Natural killer cell (primary cell): ENCODE data around the gene ERFL. TPM values are rescaled to one million over a fixed set of nuclear protein-coding genes. Genes with fewer than 3 reads are reported as not detected.
A peak's percentile ranks its signal among the peaks of the same experiment; 100 is the strongest.

Source experiments
- ATAC-seq, 3 donors: fragments of 150-1000 bp in 2 of 3; fragments of 200-7000 bp in 1 of 3; cut with Tn5 transposase; 1 replicate in 1 of 3; 2 replicates in 2 of 3; pipeline ENCODE4 v1.10.0; 2021; ENCODE audit warnings: mild to moderate bottlenecking in 2 of 3, moderate library complexity in 2 of 3
- DNase-seq, 2 donors: peaks; one replicate each; pipeline versions ENCODE4 v3.0.0 to v3.0.0-alpha.2; 2013 to 2021; ENCODE audit warnings: mixed read lengths in 1 of 2
- H3K27ac ChIP-seq: one replicate; pipeline ENCODE4 v1.5.1; 2013; ENCODE audit warnings: mild to moderate bottlenecking, low read length
- H3K27me3 ChIP-seq: one replicate; pipeline ENCODE4 v1.6.1; 2013; ENCODE audit warnings: low read length; ENCODE audit not compliant: control insufficient read depth, insufficient read depth
- H3K36me3 ChIP-seq: one replicate; pipeline ENCODE4 v1.6.1; 2013; ENCODE audit warnings: low read length; ENCODE audit not compliant: control insufficient read depth, insufficient read depth
- H3K4me1 ChIP-seq: one replicate; pipeline ENCODE4 v1.6.1; 2013; ENCODE audit warnings: low read length; ENCODE audit not compliant: control insufficient read depth, insufficient read depth
- H3K4me3 ChIP-seq: one replicate; pipeline ENCODE4 v1.5.1; 2013; ENCODE audit warnings: low read length
- H3K9me3 ChIP-seq: one replicate; pipeline ENCODE4 v1.6.1; 2013; ENCODE audit warnings: low read length; ENCODE audit not compliant: control insufficient read depth, insufficient read depth
- H3K27ac Mint-ChIP-seq, 2 donors: one replicate each; pipeline ENCODE4 v1.8.0; 2022; ENCODE audit warnings: mild to moderate bottlenecking in 2 of 2, mixed read lengths in 2 of 2, moderate library complexity in 1 of 2
- H3K27me3 Mint-ChIP-seq, 2 donors: one replicate each; pipeline ENCODE4 v1.8.0; 2022; ENCODE audit warnings: low read depth in 2 of 2, mixed read lengths in 2 of 2
- H3K36me3 Mint-ChIP-seq: one replicate; pipeline ENCODE4 v1.8.0; 2022; ENCODE audit warnings: mixed read lengths
- H3K4me1 Mint-ChIP-seq, 2 donors: one replicate each; pipeline ENCODE4 v1.8.0; 2022; ENCODE audit warnings: mixed read lengths in 2 of 2
- H3K4me3 Mint-ChIP-seq: one replicate; pipeline ENCODE4 v1.8.0; 2022; ENCODE audit warnings: mild to moderate bottlenecking, moderate library complexity, mixed read lengths
- H3K9me3 Mint-ChIP-seq, 2 donors: one replicate each; pipeline ENCODE4 v1.8.0; 2022; ENCODE audit warnings: mixed read lengths in 2 of 2
- WGBS: methylation state at CpG from one replicate; pipeline ENCODE4 v1.1.7; 2013; ENCODE audit warnings: missing lambda C conversion rate; ENCODE audit not compliant: insufficient coverage; 5-methylcytosine and 5-hydroxymethylcytosine counted together
- intact Hi-C: fragments of 100-400 bp; cut with micrococcal nuclease; formaldehyde crosslinking; loops from one replicate; pipeline ENCODE4 v1.14.2; 2022
- total RNA-seq, 4 donors: library from RNA; stranded (reverse); fragments of 120-200 nt in 1 of 4; gene quantifications; one replicate each; pipeline versions ENCODE4 v1.2.3 to v1.2.4, GENCODE V29; 2013 to 2022
- TF ChIP-seq, protein P1 (sequence below): fragments of 200-600 bp; IDR thresholded peaks from one replicate; pipeline ENCODE4 v1.8.0; 2022; ENCODE audit warnings: antibody characterized with exemption

ERFL gene
- total RNA-seq, 3 donors from 2014 or later (not counting 1 experiment from before 2014, with no cell fraction given) = 1.1 to 2.1 (median 1.5) TPM

DNA sequence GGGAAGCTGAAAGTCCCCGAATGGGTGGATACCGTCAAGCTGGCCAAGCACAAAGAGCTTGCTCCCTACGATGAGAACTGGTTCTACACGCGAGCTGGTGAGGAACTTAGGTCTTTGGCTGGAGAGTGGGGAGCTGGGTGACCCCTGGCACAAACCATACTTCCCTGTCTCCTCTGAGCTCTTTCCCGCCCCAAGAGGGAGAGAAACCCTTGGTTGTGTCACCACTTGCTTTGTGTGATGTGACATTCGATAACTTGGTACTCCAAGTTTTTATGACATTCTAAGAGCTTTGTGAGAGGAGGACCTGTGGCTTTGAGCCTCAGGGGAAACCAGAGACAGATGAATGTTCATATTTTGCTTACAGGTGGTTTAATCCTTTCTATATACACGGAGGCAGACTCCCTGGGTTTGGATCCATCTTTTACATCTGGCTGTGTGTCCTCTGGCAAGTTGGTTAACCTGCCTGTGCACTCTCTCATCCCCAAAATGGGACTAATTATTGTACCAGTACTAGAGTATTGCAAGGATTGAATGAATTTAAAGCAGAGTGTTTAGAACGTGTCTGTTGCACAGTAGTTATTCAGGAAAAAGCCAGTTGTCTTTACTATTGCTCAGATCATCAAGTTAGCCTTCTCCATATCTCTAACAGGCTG is 67.0 kb downstream of the ERFL start:
- ATAC-seq = no peak
- 45% methylated on average over 8 of the region's 9 CpGs for WGBS
- peak overlapping the region; percentile 51 for H3K27ac ChIP-seq
- peak overlapping the region; percentile 95 for H3K4me3 Mint-ChIP-seq
- intact Hi-C loops = no loop called here
- no peaks in the 10 kb centered on the region for H3K27me3 ChIP-seq
- no peaks in the 10 kb centered on the region for H3K27me3 Mint-ChIP-seq
- H3K36me3 Mint-ChIP-seq = no peaks in the 10 kb centered on the region
- peaks cover 48% of the 10 kb centered on the region for H3K36me3 ChIP-seq
- H3K4me3 ChIP-seq = peak overlapping the region; percentile 82
- TF ChIP-seq, protein P1, sequence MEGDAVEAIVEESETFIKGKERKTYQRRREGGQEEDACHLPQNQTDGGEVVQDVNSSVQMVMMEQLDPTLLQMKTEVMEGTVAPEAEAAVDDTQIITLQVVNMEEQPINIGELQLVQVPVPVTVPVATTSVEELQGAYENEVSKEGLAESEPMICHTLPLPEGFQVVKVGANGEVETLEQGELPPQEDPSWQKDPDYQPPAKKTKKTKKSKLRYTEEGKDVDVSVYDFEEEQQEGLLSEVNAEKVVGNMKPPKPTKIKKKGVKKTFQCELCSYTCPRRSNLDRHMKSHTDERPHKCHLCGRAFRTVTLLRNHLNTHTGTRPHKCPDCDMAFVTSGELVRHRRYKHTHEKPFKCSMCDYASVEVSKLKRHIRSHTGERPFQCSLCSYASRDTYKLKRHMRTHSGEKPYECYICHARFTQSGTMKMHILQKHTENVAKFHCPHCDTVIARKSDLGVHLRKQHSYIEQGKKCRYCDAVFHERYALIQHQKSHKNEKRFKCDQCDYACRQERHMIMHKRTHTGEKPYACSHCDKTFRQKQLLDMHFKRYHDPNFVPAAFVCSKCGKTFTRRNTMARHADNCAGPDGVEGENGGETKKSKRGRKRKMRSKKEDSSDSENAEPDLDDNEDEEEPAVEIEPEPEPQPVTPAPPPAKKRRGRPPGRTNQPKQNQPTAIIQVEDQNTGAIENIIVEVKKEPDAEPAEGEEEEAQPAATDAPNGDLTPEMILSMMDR = no peak
- peaks cover 35 to 54% of the 10 kb centered on the region in 2 donors for H3K4me1 Mint-ChIP-seq
- peaks cover 53% of the 10 kb centered on the region for H3K4me1 ChIP-seq
- no peaks in the 10 kb centered on the region for H3K9me3 ChIP-seq
- peak overlapping the region; percentile 94 to 96 for H3K27ac Mint-ChIP-seq
- H3K9me3 Mint-ChIP-seq = no peaks in the 10 kb centered on the region
- no peak for DNase-seq

DNA sequence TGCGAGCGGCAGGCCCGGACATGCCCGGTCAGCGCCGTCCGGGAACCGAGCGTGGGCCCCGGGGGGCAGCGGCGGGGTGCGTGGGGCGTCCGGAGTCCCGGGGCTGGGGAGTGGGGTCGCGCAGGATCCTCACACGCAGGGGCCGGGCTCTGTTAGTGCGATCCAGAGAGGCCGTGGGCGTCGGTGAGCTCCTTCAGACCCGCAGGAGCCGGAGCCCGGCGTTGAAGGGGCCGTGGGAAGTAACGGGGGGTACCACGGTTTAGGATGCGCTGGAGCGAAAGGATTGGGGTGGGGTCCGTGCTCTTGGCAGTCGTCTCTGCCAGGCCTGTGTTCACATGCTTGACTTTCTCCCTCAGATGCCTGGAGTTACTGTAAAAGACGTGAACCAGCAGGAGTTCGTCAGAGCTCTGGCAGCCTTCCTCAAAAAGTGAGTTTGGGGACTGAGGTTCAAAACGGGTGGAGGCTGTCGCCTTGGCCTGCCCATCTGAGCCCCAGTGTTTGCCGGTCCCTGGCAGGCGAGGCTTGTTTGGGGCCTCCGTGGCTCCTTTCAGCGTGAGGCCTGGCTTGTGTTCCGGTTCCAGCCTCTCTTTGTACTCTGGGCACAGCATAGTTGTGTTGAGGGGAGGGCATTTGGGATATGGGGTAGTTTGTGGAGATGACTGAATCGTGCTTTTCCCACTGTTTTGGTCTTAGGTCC is 67.7 kb downstream of the ERFL start:
- intact Hi-C loops = loop anchor here (1.0 kb wide), 1 partner anchor 11 kb away; no protein-coding TSS in a partner anchor
- Mint-ChIP-seq H3K4me3 (peak overlapping the region; percentile 95), H3K27ac (peak overlapping the region; percentile 94 to 96), H3K27me3 (no peaks in the 10 kb centered on the region), H3K9me3 (no peaks in the 10 kb centered on the region), H3K4me1 (peaks cover 35 to 52% of the 10 kb centered on the region in 2 donors), H3K36me3 (no peaks in the 10 kb centered on the region)
- ATAC-seq = no peak
- H3K36me3 ChIP-seq = peaks cover 45% of the 10 kb centered on the region
- under 1% methylated on average over 45 of the region's 45 CpGs for WGBS
- H3K27me3 ChIP-seq = no peaks in the 10 kb centered on the region
- H3K27ac ChIP-seq = peak overlapping the region; percentile 51
- peaks cover 50% of the 10 kb centered on the region for H3K4me1 ChIP-seq
- TF ChIP-seq, protein P1 = no peak
- DNase-seq = peak in 1 of 2 donors; percentile 53
- H3K4me3 ChIP-seq = peak overlapping the region; percentile 82
- no peaks in the 10 kb centered on the region for H3K9me3 ChIP-seq

DNA sequence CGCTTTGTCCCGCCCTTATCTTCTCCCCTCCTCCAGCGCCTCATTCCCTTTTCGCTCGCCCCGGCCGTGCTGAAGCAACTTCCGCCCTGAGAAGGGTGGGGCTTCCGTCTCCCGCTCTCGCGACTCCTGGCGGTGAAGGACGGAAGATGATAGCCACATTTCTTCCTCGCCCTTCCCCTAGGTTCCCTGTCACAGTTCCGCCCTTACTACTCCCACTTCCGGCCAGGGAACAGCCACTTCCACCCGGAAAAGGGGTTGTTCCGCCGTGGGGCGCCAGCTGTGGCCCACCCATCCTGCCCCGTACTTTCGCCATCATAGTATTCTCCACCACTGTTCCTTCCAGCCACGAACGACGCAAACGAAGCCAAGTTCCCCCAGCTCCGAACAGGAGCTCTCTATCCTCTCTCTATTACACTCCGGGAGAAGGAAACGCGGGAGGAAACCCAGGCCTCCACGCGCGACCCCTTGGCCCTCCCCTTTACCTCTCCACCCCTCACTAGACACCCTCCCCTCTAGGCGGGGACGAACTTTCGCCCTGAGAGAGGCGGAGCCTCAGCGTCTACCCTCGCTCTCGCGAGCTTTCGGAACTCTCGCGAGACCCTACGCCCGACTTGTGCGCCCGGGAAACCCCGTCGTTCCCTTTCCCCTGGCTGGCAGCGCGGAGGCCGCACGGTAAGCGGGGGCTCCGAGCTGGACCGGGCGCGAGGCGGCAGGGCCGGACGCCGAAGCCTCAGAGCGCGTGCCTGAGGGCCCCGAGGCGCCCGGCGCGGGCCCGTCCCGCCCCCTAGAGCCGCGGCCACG is 68.4 kb downstream of the ERFL start, which contains the start of gene RPS19:
Gene RPS19 (plus strand): TSS at position 638 of the 801 bp plus-strand sequence. CDS start 520 bp downstream, outside the sequence.
- DNase-seq (peak; percentile 98 to 99), ATAC-seq (peak; percentile 86 to 95 (median 86))
- peak within 1 kb of the TSS; percentile 92 for H3K27ac ChIP-seq
- peak within 1 kb of the TSS; percentile 95 for H3K4me3 Mint-ChIP-seq
- intact Hi-C loops = loop anchor here (1.0 to 2.0 kb wide), 4 partner anchors 11 to 175 kb away; no protein-coding TSS in a partner anchor
- peak within 1 kb of the TSS; percentile 94 to 96 for H3K27ac Mint-ChIP-seq
- H3K27me3 ChIP-seq = no peaks in the 10 kb centered on the region
- under 1% methylated on average over 76 of the region's 76 CpGs for WGBS
- peaks cover 35 to 52% of the 10 kb centered on the region in 2 donors for H3K4me1 Mint-ChIP-seq
- TF ChIP-seq, protein P1 = peak; percentile 72
- H3K36me3 Mint-ChIP-seq = no peaks in the 10 kb centered on the region
- no peaks in the 10 kb centered on the region for H3K9me3 Mint-ChIP-seq
- no peaks in the 10 kb centered on the region for H3K27me3 Mint-ChIP-seq
- H3K4me1 ChIP-seq = peaks cover 48% of the 10 kb centered on the region
- peak within 1 kb of the TSS; percentile 82 for H3K4me3 ChIP-seq
- H3K9me3 ChIP-seq = no peaks in the 10 kb centered on the region
- H3K36me3 ChIP-seq = peaks cover 39% of the 10 kb centered on the region
